ENCODE measurements around the gene SP110.

GRCh38 chr2:230234122-230234722 lies 14.4 kb upstream of the SP110 start:
- no peak for TF ChIP-seq GATA3 (IDR thresholded peaks at IDR 0.05; ENCODE audit: low read depth, low read length)
- TF ChIP-seq GATA2 (IDR thresholded peaks at IDR 0.05; ENCODE audit: low read depth, low read length): no peak
